ENCODE results near the gene RAB7A. TPM values are rescaled to one million over a fixed set of nuclear protein-coding genes. Genes with fewer than 3 reads are reported as not detected.
A peak's percentile ranks its signal among the peaks of the same experiment; 100 is the strongest.

The RAB7A gene
- total RNA-seq, 1 experiment from 2014 or later: 79.3 TPM

DNA sequence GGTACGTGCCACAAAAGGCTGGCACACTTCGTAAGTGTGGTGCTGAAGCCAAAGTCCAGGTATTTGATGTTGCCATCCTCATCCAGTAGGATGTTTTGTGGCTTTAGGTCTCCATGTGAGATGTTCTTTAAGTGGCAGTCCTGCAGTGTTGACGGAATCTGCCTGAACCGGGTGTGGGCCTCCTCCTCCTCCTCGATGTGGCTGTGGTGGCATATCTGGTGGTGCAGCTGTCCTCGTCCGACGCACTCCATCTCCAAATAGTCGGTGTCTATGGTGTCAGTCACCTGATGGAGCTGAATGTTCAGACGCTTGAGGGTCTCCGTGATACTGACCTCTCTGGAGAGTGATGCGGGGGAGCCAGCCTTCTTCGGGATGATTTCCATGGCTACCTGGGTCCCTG lies 123.0 kb downstream of the RAB7A start:
- DNase-seq (ENCODE audit: low spot score): no peak

GRCh38 chr3:128849911-128850455 lies 124.0 kb downstream of the RAB7A start:
- peak; percentile 30 for DNase-seq (ENCODE audit: low spot score)

- DNase-seq (ENCODE audit: low spot score): no peak
These were observed 124.6 kb downstream of the RAB7A start for GRCh38 chr3:128850544-128850943.

DNA sequence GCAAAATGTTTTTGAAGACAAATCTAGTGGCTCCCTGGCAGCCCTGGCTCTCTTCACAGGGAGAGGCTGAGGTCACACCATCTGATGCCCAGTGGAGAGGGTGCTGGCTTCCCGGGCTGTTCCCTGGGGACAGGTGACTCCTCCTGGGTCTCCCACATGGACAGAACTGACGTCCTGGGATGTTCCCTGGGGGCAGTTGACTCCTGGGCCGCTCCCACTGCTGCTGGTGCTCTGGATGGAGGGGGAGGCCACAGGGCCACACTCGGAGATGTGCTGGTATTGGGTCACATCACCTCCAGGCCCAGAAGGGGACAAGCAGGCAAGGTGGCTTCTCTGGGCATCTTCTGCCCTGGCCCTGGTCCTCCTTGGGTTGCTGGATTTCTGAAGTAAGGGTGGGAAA lies 125.6 kb downstream of the RAB7A start:
- DNase-seq (ENCODE audit: low spot score): no peak

GRCh38 chr3:128853826-128854225 lies 127.8 kb downstream of the RAB7A start:
- DNase-seq (ENCODE audit: low spot score): no peak

DNA sequence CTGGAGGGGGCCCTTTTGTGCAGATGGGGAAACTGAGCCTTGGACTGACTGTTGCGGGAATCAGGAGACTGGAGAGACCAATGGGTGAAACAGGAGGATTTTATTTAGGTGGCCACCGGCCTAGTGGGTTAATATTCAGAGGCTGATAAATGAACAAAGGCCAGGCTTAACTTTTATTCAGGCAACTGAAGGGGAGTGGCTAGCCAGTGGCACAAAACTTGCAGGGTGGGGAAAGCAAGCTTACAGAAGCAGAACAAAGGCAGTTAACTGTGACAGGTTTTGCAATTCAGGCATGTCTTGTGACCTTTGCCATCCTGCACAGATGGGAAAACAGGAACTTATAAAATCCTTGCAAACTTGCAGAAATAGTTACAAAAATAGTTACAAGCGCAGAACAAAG lies 128.5 kb downstream of the RAB7A start:
- no peak for DNase-seq (ENCODE audit: low spot score)

DNA sequence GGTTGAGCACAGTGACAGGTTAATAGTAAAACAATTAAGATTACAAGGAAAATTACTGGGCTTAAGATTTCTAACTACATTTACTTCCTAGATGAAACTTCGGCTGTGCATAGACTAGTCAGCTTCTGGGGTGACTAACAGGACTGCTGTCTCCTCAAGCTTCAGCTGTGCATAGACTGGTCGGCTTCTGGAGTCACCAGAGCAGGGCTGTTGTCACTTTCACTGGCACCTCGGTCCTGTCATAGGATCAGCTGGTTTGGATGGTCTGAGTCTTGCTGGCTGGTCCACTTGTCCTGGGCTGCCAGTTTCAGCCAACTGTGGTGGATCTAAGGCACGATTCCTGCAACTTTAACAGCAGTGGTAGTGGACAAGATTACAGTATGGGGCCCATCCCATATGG lies 129.6 kb downstream of the RAB7A start:
- no peak for DNase-seq (ENCODE audit: low spot score)

GRCh38 chr3:128858167-128858566 lies 132.2 kb downstream of the RAB7A start:
- no peak for DNase-seq (ENCODE audit: low spot score)

GRCh38 chr3:128859630-128860029 lies 133.6 kb downstream of the RAB7A start:
- no peak for DNase-seq (ENCODE audit: low spot score)

GRCh38 chr3:128861491-128861890 lies 135.5 kb downstream of the RAB7A start:
- no peak for DNase-seq (ENCODE audit: low spot score)

GRCh38 chr3:128863560-128863959 lies 137.6 kb downstream of the RAB7A start:
- DNase-seq (ENCODE audit: low spot score): no peak

Small RNA genes within 50 kb of the gene (small RNA-seq; reads per million reads assigned to genes)
- gene RF00399: not detected

Other genes starting within 250 kb of the RAB7A start
- gene GATA2, start 233.0 kb upstream of the RAB7A start, total RNA-seq (2014; rRNA removed; shearing (Covaris generic)): 114 and 123 TPM in 2 replicates
- 622 and 639 TPM in 2 replicates for gene RPN1, start 75.4 kb upstream of the RAB7A start, total RNA-seq (2014; rRNA removed; shearing (Covaris generic))
- gene ACAD9, start 153.4 kb downstream of the RAB7A start, total RNA-seq (2014; rRNA removed; shearing (Covaris generic)): 86.2 and 94.1 TPM in 2 replicates